Measurements from ENCODE around the gene ALKBH1.
"Not testable (repeated sequence)": the region's sequence is repeated elsewhere in the genome, so short reads cannot be mapped to it uniquely, and the experiment has no call there.

ALKBH1 gene

GRCh38 chr14:77667331-77667730 is 40.5 kb downstream of the ALKBH1 start:
- no peak for DNase-seq

- DNase-seq = no peak
Observed at GRCh38 chr14:77663293-77663692, 44.5 kb downstream of the ALKBH1 start.

- DNase-seq = not testable (repeated sequence)
Observed at GRCh38 chr14:77661562-77661961, 46.3 kb downstream of the ALKBH1 start.

- DNase-seq = no peak
Observed at GRCh38 chr14:77660754-77661153, 47.1 kb downstream of the ALKBH1 start.

GRCh38 chr14:77659831-77660230 is 48.0 kb downstream of the ALKBH1 start:
- no peak for DNase-seq

- DNase-seq = no peak
Observed at GRCh38 chr14:77657280-77657679, 50.5 kb downstream of the ALKBH1 start.

GRCh38 chr14:77654001-77654441 is 53.8 kb downstream of the ALKBH1 start:
- no peak for DNase-seq

- no peak for DNase-seq
Observed at GRCh38 chr14:77649326-77649725, 58.5 kb downstream of the ALKBH1 start.

GRCh38 chr14:77648520-77649200 is 59.2 kb downstream of the ALKBH1 start:
- DNase-seq = no peak

- DNase-seq = no peak
Observed at GRCh38 chr14:77647853-77648252, 60.0 kb downstream of the ALKBH1 start.

GRCh38 chr14:77646907-77647306 is 60.9 kb downstream of the ALKBH1 start:
- no peak for DNase-seq

- no peak for DNase-seq
Observed at GRCh38 chr14:77645520-77646230, 62.1 kb downstream of the ALKBH1 start.

GRCh38 chr14:77642407-77642806 is 65.4 kb downstream of the ALKBH1 start:
- no peak for DNase-seq

- DNase-seq = peak; percentile 85
Observed at GRCh38 chr14:77641534-77642341, 66.1 kb downstream of the ALKBH1 start.

- no peak for DNase-seq
Observed at GRCh38 chr14:77640756-77641533, 66.9 kb downstream of the ALKBH1 start.

GRCh38 chr14:77638771-77639171 is 69.1 kb downstream of the ALKBH1 start:
- no peak for DNase-seq

GRCh38 chr14:77635869-77636268 is 72.0 kb downstream of the ALKBH1 start:
- DNase-seq = peak; percentile 17

GRCh38 chr14:77635466-77635865 is 72.4 kb downstream of the ALKBH1 start:
- DNase-seq = peak; percentile 15

GRCh38 chr14:77630111-77630510 is 77.7 kb downstream of the ALKBH1 start:
- DNase-seq = no peak

GRCh38 chr14:77625360-77625759 is 82.5 kb downstream of the ALKBH1 start:
- DNase-seq = no peak

- no peak for DNase-seq
Observed at GRCh38 chr14:77623201-77623600, 84.6 kb downstream of the ALKBH1 start.
